ENCODE results near the gene RASA3.

Gene RASA3

GRCh38 chr13:113979791-113980471, 152.5 kb downstream of the RASA3 start:
- Histone ChIP-seq H3K4me1 (ENCODE audit: control insufficient read depth, insufficient read depth, low read length) (no peaks in the 10 kb centered on the region), H3K36me3 (ENCODE audit: control insufficient read depth, insufficient read depth, low read length) (peaks cover 23% of the 10 kb centered on the region), H3K9ac (ENCODE audit: low read depth, low read length) (no peak overlapping the region), H3K27me3 (ENCODE audit: control insufficient read depth, insufficient read depth, low read length) (no peaks in the 10 kb centered on the region), H3K9me3 (ENCODE audit: control insufficient read depth, insufficient read depth, low read length) (no peaks in the 10 kb centered on the region), H3K4me3 (ENCODE audit: low read depth, low read length) (no peak overlapping the region)

- peaks cover 23% of the 10 kb centered on the region for H3K36me3 ChIP-seq (ENCODE audit: control insufficient read depth, insufficient read depth, low read length)
Observed at GRCh38 chr13:113978741-113979481, 153.5 kb downstream of the RASA3 start.

GRCh38 chr13:113977976-113978375, 154.4 kb downstream of the RASA3 start:
- Histone ChIP-seq H3K9me3 (ENCODE audit: control insufficient read depth, insufficient read depth, low read length) (no peaks in the 10 kb centered on the region), H3K36me3 (ENCODE audit: control insufficient read depth, insufficient read depth, low read length) (peaks cover 23% of the 10 kb centered on the region), H3K27me3 (ENCODE audit: control insufficient read depth, insufficient read depth, low read length) (no peaks in the 10 kb centered on the region), H3K4me1 (ENCODE audit: control insufficient read depth, insufficient read depth, low read length) (no peaks in the 10 kb centered on the region), H3K4me3 (ENCODE audit: low read depth, low read length) (no peak overlapping the region), H3K9ac (ENCODE audit: low read depth, low read length) (no peak overlapping the region)

More at GRCh38 chr13:113978741-113979481, 153.5 kb downstream of the RASA3 start:
- Histone ChIP-seq H3K9ac (ENCODE audit: low read depth, low read length) (no peak overlapping the region), H3K9me3 (ENCODE audit: control insufficient read depth, insufficient read depth, low read length) (no peaks in the 10 kb centered on the region), H3K4me3 (ENCODE audit: low read depth, low read length) (no peak overlapping the region), H3K27me3 (ENCODE audit: control insufficient read depth, insufficient read depth, low read length) (no peaks in the 10 kb centered on the region), H3K4me1 (ENCODE audit: control insufficient read depth, insufficient read depth, low read length) (no peaks in the 10 kb centered on the region)

GRCh38 chr13:113976711-113977684, 155.4 kb downstream of the RASA3 start:
- no peaks in the 10 kb centered on the region for H3K4me1 ChIP-seq (ENCODE audit: control insufficient read depth, insufficient read depth, low read length)
- H3K9me3 ChIP-seq (ENCODE audit: control insufficient read depth, insufficient read depth, low read length): no peaks in the 10 kb centered on the region
- H3K36me3 ChIP-seq (ENCODE audit: control insufficient read depth, insufficient read depth, low read length): peaks cover 19% of the 10 kb centered on the region
- no peak overlapping the region for H3K9ac ChIP-seq (ENCODE audit: low read depth, low read length)
- no peak overlapping the region for H3K4me3 ChIP-seq (ENCODE audit: low read depth, low read length)
- no peaks in the 10 kb centered on the region for H3K27me3 ChIP-seq (ENCODE audit: control insufficient read depth, insufficient read depth, low read length)

- Histone ChIP-seq H3K4me1 (ENCODE audit: control insufficient read depth, insufficient read depth, low read length) (no peaks in the 10 kb centered on the region), H3K4me3 (ENCODE audit: low read depth, low read length) (no peak overlapping the region), H3K9me3 (ENCODE audit: control insufficient read depth, insufficient read depth, low read length) (no peaks in the 10 kb centered on the region), H3K27me3 (ENCODE audit: control insufficient read depth, insufficient read depth, low read length) (no peaks in the 10 kb centered on the region), H3K9ac (ENCODE audit: low read depth, low read length) (no peak overlapping the region), H3K36me3 (ENCODE audit: control insufficient read depth, insufficient read depth, low read length) (peaks cover 16% of the 10 kb centered on the region)
Observed at GRCh38 chr13:113975416-113975815, 157.0 kb downstream of the RASA3 start.

GRCh38 chr13:113974304-113975281, 157.8 kb downstream of the RASA3 start:
- Histone ChIP-seq H3K9me3 (ENCODE audit: control insufficient read depth, insufficient read depth, low read length) (no peaks in the 10 kb centered on the region), H3K4me3 (ENCODE audit: low read depth, low read length) (no peak overlapping the region), H3K36me3 (ENCODE audit: control insufficient read depth, insufficient read depth, low read length) (peaks cover 8% of the 10 kb centered on the region), H3K4me1 (ENCODE audit: control insufficient read depth, insufficient read depth, low read length) (no peaks in the 10 kb centered on the region), H3K9ac (ENCODE audit: low read depth, low read length) (no peak overlapping the region), H3K27me3 (ENCODE audit: control insufficient read depth, insufficient read depth, low read length) (no peaks in the 10 kb centered on the region)

- H3K9ac ChIP-seq (ENCODE audit: low read depth, low read length): no peak within 1 kb of the TSS
- H3K27me3 ChIP-seq (ENCODE audit: control insufficient read depth, insufficient read depth, low read length): no peaks in the 10 kb centered on the region
- no peaks in the 10 kb centered on the region for H3K9me3 ChIP-seq (ENCODE audit: control insufficient read depth, insufficient read depth, low read length)
- no peaks in the 10 kb centered on the region for H3K36me3 ChIP-seq (ENCODE audit: control insufficient read depth, insufficient read depth, low read length)
- no peaks in the 10 kb centered on the region for H3K4me1 ChIP-seq (ENCODE audit: control insufficient read depth, insufficient read depth, low read length)
- no peak within 1 kb of the TSS for H3K4me3 ChIP-seq (ENCODE audit: low read depth, low read length)
Observed at GRCh38 chr13:113973218-113974164, 158.9 kb downstream of the RASA3 start, which contains the start of gene C13orf46. TSS of gene C13orf46 (minus strand) at chr13:113974076. CDS start at chr13:113973997, 79 bp downstream.

GRCh38 chr13:113972451-113973217, 159.8 kb downstream of the RASA3 start:
- H3K4me1 ChIP-seq (ENCODE audit: control insufficient read depth, insufficient read depth, low read length): no peaks in the 10 kb centered on the region
- no peaks in the 10 kb centered on the region for H3K36me3 ChIP-seq (ENCODE audit: control insufficient read depth, insufficient read depth, low read length)
- no peaks in the 10 kb centered on the region for H3K27me3 ChIP-seq (ENCODE audit: control insufficient read depth, insufficient read depth, low read length)
- H3K4me3 ChIP-seq (ENCODE audit: low read depth, low read length): no peak overlapping the region
- H3K9ac ChIP-seq (ENCODE audit: low read depth, low read length): no peak overlapping the region
- no peaks in the 10 kb centered on the region for H3K9me3 ChIP-seq (ENCODE audit: control insufficient read depth, insufficient read depth, low read length)

- no peak overlapping the region for H3K9ac ChIP-seq (ENCODE audit: low read depth, low read length)
- no peaks in the 10 kb centered on the region for H3K27me3 ChIP-seq (ENCODE audit: control insufficient read depth, insufficient read depth, low read length)
- no peak overlapping the region for H3K4me3 ChIP-seq (ENCODE audit: low read depth, low read length)
- no peaks in the 10 kb centered on the region for H3K36me3 ChIP-seq (ENCODE audit: control insufficient read depth, insufficient read depth, low read length)
- H3K4me1 ChIP-seq (ENCODE audit: control insufficient read depth, insufficient read depth, low read length): no peaks in the 10 kb centered on the region
- H3K9me3 ChIP-seq (ENCODE audit: control insufficient read depth, insufficient read depth, low read length): no peaks in the 10 kb centered on the region
Observed at GRCh38 chr13:113971471-113972231, 160.8 kb downstream of the RASA3 start.

All from iPS-15b (cell line).